GM21447 (cell line): Measurements from ENCODE around the gene FHIP1A.

Experiments used
- ATAC-seq: cut with Tn5 transposase; IDR thresholded peaks from one replicate; pipeline ENCODE4 v1.9.1; 2021; ENCODE audit not compliant: unreplicated experiment

The FHIP1A gene

GRCh38 chr4:151417766-151418376 is 8.9 kb downstream of the FHIP1A start:
- ATAC-seq, result no peak

DNA sequence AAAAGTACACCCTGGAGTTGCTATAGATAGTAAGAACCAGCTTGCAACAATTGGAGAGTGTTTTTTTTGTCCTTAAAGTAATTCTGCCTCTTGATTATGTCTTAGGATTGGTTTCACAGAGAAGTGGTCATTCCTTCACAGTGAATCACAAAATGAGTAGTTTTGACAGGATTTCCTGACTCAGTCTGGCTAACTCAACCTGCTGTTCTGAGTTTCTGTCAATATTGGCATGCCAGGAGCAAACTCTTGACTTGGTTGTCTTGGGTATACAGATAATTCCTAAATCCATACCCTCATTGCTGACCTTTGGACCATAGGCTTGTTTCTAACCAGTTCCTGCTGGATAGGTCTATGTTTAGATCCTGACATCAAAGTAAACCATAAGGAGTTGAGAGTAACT is 9.4 kb downstream of the FHIP1A start:
- ATAC-seq, result no peak

GRCh38 chr4:151418856-151419255 is 9.9 kb downstream of the FHIP1A start:
- ATAC-seq, result no peak

- ATAC-seq, result no peak
Observed at GRCh38 chr4:151420250-151420807, 11.4 kb downstream of the FHIP1A start.

DNA sequence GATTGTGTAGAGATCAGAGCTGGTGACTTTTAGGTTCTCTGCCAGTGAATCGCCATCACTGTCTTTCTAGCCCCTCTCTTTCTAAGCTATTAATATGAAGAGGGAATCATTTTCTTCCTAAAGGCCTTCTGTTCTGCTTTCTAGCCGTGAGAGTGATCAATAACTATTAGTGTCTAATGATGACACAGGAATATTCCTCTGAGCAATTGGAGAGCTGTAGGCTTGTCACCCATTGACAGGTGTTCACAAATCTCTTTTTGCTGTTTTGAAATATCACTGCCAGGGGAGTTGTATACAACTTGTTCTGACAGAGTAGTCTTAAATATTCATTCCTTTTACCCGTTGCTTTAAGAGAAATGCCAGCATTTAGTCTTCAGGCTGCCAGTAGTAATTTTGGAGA is 13.9 kb downstream of the FHIP1A start:
- ATAC-seq, result no peak

DNA sequence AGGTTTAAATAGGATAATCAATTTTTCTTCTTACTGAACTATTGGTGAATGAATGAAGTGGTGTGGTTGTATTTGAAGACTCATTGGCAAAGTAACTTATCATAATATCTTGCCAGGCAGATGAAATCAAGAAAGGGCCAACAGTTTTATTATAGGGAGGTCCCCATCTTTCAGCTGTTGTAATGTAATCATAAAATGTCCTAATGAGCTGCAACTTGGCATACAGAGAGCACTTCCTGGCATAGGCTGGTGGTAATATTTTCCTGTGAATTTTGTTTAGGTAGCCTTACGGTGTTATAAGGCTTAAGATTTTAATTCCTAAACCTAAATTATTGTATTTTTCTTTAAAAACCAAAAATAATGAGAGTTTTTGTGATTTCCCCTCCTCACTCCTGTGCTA is 17.5 kb downstream of the FHIP1A start:
- no peak for ATAC-seq

GRCh38 chr4:151427266-151427665 is 18.3 kb downstream of the FHIP1A start:
- no peak for ATAC-seq

DNA sequence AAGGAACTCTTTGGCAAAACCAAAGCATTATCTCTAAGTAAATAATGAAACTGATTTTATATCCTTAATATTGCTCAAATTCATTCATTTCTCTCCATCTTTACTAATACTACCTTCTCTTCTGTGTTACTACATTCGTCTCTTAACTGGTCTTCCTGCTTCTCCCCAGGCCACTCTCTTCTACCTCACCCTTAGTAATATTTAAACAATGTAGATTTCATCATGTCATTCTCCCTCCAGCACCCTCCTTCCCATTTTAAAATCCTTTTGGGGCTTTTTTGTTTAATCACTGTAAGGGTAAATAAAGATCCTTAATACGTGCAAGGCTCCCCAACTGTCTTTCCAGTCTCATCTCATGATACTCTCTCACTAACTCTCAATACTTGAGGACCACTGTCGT is 19.4 kb downstream of the FHIP1A start:
- ATAC-seq, result no peak

DNA sequence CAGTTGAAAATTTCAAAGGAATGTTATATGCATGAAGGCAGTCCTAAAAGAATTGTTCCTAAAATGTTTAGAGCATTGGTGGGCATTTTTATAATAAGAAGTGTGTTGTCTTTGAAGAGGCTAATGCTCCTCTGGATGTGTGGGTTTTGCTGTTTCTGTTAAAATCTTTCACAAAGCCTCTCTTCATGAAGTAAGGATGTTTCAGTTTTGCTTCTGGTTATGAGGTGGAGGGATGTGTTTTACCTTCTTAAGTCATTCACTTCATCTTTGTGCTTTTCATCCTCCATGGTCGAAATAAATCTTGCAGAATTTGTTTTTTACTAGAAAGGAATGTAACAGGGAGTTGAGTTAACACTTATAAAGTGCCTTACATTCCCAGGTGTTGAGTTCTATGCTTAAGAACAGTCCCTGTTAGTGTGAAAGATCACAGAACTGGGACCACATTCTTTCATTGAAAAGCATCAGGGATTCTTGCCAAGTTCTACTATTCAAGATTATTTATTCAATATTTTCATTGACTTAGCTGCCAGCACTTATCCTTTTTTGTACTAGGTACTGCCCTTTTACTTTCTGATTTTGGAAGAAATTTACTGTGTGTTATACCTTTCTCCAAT is 21.1 kb downstream of the FHIP1A start:
- no peak for ATAC-seq

DNA sequence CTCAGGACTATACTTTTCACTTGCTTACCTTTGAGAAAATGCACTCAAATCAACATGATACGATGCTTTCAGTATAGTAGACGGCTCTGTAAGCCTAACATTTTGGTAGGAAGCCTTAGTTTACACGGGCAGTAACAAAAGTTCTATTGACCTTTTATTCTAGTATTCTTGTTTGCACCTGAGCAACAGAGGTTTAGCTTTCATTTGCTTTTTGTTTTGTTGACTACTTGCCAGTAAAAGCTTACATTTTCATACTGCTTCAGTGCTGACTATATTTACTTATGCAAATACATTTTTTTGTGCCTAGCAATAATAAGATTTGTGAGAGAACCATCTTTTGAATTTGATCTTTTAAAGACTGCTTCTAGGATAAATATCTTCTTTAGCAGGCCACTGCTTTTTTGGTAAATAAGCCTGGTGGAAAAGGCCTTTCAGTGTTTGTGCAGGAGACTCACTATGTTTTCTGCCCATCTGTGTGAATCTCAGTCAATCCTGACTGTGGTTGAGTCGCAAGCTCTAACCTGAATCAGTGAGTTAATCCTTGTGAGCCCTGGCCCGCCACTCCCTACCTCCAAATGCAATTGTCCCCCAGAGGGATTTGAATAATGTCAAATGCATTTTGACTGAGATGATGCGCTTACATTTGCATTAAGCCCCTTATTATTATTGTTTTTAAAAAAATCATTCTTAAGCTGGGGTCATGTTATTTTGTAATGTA is 21.9 kb downstream of the FHIP1A start:
- ATAC-seq, result no peak

DNA sequence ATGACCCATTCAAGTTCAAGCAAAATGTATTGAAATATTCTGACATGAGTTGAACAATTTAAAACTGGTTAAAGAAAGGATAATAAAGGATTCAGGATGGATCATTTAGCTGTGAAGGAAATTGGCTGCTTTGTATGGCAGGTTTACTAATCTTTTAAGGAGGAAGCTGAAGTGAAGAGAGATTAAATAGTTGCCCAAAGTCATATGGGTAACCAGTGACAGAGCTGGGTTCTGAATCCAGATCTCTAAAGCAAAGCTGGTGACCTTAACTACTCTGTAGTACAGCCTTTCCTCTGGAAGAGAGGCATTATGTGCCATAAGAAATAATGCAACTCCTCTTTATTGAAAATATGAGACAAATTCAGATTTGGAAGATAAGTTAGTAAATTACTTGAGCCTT is 22.8 kb downstream of the FHIP1A start:
- ATAC-seq, result no peak

DNA sequence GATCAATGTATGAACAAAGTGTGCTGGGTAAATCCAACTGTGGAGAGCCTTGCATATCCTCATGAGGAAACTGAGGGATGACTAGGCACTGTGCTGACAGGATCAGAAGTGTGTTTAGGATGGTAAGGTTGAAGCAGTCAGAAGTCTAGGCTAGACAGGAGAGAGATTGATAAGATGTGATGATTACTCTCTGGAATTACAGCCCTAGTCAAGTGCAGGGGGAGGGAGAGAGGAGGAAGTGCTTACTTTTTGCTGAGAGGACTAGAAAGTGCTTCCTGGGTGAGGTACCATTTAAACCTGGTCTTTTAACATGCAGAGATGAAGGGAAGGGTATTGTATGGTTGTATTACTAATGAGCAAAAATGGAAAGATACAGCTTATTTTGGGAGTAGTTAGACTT is 23.7 kb downstream of the FHIP1A start:
- ATAC-seq, result no peak

DNA sequence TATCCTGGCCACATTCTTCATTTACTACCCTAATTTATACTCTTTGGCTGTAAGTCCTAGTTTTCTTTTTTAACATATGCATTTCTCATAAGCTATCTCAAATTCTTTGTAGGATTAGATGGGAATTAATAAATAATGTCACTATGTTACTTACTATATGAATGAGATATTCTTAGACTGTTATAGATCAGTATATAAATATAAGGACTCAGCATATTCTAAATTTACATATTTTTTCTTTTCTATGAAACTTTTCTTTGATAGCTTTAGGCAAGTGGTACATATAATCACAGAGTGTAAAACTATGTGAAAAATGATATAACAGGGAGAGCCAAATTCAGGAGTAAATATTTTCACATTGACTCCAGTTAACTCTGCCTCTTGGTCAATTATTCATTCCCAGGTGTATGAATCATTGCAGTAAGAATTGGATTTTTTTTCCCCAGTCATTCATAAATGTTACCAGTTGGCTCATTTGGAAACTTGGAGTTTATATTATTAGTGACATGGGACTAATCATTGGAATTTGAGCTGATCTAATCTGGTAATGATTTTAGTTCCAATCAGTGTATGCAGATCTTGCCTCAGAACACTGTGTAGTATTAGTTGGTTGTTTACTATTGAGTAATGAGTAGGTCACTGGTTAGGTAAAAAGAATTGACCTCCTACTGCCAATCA is 25.3 kb downstream of the FHIP1A start:
- ATAC-seq, result no peak

DNA sequence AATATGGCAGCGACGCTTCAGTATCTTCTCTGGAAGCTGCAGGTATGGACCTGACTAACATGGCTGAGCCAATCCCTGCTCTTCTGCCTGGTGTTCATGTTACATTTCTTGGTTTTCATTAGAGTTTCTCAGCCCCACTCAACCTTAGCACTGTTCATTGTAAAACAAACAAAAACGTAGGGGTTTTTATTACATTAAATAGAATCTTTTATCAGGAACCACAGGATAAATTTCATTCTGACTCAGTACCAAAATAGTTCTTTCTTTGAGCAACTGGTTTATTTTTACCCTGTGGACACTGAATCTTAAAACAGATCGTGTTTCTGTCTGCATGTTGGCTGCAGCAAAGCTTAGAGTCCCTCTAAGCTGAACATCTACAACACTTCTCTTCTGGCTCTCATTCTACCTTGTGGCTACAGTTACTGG is 27.1 kb downstream of the FHIP1A start:
- no peak for ATAC-seq

DNA sequence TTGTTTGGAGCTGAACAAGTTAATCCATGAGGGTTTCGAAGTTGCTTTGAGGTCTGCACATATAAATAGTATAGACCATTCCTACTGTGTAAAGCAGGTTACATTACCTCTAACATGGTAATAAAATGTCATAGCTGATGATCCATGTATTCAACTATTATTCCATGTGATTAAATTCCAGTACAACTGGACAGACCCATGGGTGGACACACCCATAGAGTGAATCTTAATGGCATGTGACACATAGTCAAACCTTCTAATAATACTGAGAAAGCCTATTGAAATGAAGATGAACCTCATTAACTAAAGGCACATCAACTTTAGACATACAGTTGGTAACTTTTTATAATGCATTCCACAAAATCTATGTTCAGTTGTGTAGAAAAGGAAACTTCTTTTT is 28.5 kb downstream of the FHIP1A start:
- ATAC-seq, result no peak

- no peak for ATAC-seq
Observed at GRCh38 chr4:151438154-151438553, 29.2 kb downstream of the FHIP1A start.

GRCh38 chr4:151439320-151439719 is 30.3 kb downstream of the FHIP1A start:
- no peak for ATAC-seq

- ATAC-seq, result no peak
Observed at GRCh38 chr4:151442002-151442401, 33.0 kb downstream of the FHIP1A start.

- no peak for ATAC-seq
Observed at GRCh38 chr4:151443247-151443646, 34.3 kb downstream of the FHIP1A start.

GRCh38 chr4:151443752-151444151 is 34.8 kb downstream of the FHIP1A start:
- no peak for ATAC-seq

DNA sequence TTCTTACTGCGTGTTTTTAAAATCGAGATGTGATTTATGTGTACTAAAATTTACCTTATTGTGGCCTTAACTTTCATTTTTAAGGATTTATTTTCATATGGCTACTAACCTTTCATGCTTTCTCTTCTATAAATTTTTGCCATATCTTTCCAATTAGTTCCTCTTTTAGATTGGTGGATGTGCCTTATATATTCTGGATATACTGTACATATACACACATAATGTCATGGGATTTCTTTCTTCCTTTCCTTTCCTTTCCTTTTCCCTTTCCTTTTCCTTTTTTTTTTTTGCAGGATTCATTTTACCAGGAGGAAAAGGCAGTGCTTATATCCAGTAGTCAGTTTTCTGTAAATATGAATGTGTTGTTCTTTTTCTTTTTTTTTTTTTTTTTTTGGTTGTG is 37.2 kb downstream of the FHIP1A start:
- ATAC-seq, result no peak

DNA sequence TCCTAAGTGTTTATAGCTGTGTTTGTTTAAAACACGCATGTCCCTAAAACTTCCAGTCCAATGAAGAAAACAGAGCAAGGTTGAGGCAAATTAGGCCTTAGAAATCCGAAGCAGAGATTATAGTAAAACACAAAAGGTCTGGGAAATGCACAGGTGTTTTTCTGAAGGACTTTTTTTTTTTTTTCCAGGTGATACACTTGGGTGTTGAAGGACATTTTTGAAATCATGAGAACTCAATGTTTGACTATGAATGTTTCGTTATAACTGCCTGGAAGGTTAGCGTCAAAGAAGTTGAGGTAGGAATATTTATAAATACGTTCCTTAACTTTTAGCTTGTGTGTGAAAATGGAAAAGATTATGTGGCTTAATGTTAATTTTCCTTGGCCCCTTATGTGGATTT is 45.5 kb downstream of the FHIP1A start:
- ATAC-seq, result no peak
